Activated CD4-positive, alpha-beta T cell treated with anti-CD3 and anti-CD28 coated beads, Interleukin-2, Interleukin-4, amounts not matched to agents 100 ng/mL and 50 ng/mL, durations not matched to agents 16 hours and 8 hours (primary cell): ENCODE measurements around the gene CBLB.

Experiments
- DNase-seq: peaks from one replicate; pipeline ENCODE4 v3.0.0-alpha.2; 2020; ENCODE audit warnings: low spot score

The CBLB gene

GRCh38 chr3:105868742-105869530 lies at the start of gene CBLB:
Gene CBLB (minus strand): TSS chr3:105869012. CDS start chr3:105867577, 1,435 bp downstream.
- peak; percentile 86 for DNase-seq

- no peak for DNase-seq
Observed at GRCh38 chr3:105916767-105917166, 48.0 kb upstream of the CBLB start.

DNA sequence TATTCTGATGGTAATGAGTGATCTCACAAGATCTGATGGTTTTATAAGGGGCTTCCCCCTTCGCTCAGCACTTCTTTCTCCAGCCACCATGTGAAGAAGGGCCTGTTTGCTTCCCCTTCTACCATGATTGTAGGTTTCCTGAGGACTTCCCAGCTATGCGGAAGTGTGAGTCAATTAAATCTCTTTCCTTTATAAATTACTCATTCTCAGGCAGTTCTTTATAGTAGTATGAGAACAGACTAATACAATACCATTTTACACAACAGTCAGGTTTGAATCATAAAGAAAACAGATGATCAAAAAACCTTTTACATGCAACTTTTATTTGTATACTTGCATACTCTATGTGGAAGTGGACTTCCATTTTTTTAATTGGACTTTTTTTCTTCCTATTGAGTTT lies 46.7 kb upstream of the CBLB start:
- no peak for DNase-seq

GRCh38 chr3:105913616-105914015 lies 44.8 kb upstream of the CBLB start:
- no peak for DNase-seq

DNA sequence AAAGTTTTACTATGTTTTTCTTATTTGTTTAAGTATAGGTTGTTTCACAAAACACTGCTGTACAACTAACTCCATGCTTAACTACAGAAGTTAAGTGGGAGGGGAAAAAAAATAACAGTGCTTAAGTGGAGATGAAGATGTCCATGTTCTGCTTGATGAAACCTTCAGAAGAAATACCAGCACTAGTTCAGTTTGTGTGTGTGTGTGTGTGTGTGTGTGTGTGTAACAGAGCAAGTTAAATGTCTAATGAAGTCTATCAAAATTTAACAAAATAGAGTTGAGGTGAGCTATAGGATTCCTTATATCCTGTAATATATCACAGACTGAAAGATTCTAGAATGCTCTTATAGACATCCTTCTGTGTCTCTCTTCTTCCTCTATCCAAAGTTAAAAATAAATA lies 44.1 kb upstream of the CBLB start:
- no peak for DNase-seq

GRCh38 chr3:105911496-105911895 lies 42.7 kb upstream of the CBLB start:
- no peak for DNase-seq

DNA sequence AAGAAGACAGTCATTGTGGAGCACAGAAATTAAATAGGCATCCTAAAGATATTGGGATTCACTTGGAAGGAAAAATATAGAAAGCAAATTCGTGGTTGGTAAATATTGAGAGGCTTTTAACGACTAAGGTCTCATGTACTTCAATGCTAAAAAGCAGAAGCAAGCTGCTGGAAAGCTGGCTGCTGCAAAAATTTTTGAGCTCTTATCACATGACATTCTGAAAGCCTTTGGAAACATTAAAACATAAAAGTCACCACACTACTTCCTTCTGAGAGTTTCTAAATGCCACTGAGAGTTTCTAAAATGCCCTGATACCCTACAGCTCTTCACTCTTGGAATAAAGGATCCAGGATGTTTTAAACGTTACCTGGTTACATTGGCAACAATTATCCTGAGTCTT lies 39.0 kb upstream of the CBLB start:
- no peak for DNase-seq

DNA sequence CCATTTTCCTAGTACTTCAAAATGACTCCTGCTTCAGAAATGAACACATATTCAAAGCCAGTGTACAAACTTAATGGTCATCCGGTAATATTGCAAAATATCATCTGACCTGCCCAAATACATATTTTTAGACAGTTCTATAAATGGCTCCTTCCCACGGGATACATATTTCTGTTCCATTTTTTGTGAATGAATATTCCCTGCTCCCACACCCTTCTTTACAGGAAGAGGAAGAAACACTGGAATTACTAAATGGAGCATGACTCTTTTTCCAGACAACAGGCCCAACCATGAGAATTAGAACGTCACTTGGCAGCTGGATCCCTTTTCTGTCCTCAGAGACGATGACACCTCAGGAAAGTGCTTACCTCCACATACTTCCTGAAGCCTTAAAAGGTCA lies 38.0 kb upstream of the CBLB start:
- DNase-seq: no peak

DNA sequence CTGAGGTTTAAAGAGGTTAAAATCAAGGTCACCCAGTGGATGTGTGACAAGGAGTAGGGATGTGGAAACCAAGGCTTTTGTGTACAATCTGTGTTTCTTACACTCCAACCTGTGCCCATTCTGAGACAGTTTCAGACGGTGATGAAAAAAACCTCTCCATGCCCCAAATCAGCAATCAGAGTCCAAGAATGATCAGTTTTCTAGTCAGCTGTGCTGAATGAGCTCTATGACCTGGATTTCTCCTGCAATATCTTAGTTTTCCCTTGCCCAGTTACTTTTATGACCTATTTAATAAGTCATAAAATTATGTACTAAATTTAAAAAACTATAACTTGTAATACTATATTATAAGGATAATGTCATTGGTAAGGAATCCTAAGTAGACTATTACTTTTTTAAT lies 37.5 kb upstream of the CBLB start:
- DNase-seq: no peak

GRCh38 chr3:105905328-105905727 lies 36.5 kb upstream of the CBLB start:
- DNase-seq: no peak

DNA sequence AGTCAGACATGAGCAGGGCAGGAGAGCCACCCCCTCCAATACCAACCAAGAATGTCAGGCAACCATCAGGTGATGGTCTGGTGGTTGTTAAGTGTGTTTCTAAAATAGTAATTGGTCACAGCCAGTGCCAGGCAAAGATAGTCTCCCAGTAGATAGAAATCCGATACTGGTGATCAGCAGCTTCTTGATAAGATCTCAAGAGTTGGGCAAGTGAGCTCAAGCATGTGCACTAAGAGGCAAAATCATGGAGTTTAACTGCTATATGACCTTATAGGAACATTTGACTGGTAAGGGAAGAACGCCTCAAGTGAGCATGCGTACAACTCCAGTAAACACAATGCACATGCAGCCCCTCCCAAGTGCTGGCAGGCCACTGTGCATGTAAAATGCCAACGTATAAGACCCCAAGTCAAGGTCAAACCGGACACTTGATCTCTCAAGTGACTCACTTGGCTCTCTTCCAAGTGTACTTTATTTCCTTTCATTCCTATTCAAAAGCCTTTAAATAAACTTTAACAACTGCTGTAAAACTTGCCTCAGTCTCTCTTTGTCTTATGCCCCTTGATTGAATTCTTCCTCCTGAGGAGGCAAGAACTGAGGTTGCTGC lies 36.0 kb upstream of the CBLB start:
- DNase-seq: no peak

DNA sequence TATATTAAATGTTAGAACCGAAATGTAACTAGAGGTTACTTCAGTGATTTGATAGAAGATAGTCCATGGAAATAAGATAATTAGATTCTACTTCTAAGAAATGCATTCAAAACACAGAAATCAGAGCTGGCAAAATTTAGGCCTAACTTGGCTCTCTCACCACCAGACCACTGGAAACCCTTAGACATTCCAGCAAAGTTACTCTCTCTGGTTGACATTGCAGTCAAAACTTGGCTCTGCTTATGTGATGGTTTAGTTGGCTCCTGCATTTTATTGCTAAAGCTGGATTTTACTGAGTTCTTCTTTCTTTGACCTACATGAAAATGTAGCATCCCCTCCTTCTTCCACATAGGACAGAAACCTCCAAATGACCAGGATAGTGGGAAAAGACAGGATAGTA lies 35.4 kb upstream of the CBLB start:
- no peak for DNase-seq

DNA sequence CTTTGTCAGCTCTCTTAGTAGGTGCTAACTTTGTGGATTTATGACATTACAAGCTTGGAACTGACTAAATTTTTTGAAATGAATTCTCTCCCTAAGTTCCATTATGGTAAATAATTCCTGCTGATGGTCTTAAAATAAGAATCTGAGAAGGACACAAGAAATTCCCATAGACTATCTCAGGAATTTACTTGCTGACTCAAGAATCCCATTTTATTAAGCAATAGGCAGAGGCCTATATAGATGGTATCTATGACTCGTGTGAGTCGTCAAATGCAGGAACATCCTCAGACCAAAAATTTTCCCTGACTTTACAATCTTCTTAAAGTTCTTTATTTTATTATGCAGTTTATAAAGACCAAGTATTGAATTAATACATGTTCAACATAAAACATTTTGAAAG lies 30.7 kb upstream of the CBLB start:
- no peak for DNase-seq

DNA sequence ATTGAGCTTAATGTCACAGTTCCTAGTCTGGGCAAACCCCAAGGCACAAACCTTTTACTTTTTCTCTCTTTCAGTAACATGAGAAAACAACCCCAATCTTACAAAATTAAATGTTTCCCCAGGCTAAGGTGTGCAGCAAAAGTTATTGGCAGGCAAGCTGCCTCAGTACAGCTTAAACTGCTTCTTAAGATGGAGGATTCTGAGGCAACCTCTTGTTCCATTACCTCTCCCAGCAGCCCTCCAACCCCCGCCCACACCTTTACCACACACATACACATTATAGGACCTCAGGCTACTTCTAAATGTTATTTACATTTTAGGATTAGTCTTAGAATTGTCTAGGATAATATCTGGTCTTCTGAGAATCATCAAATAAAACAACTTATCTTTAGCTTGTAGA lies 22.3 kb upstream of the CBLB start:
- no peak for DNase-seq

GRCh38 chr3:105888621-105889579 lies 20.1 kb upstream of the CBLB start:
- no peak for DNase-seq

GRCh38 chr3:105885256-105885655 lies 16.4 kb upstream of the CBLB start:
- DNase-seq: no peak

- DNase-seq: no peak
Observed at GRCh38 chr3:105883798-105884377, 15.1 kb upstream of the CBLB start.

DNA sequence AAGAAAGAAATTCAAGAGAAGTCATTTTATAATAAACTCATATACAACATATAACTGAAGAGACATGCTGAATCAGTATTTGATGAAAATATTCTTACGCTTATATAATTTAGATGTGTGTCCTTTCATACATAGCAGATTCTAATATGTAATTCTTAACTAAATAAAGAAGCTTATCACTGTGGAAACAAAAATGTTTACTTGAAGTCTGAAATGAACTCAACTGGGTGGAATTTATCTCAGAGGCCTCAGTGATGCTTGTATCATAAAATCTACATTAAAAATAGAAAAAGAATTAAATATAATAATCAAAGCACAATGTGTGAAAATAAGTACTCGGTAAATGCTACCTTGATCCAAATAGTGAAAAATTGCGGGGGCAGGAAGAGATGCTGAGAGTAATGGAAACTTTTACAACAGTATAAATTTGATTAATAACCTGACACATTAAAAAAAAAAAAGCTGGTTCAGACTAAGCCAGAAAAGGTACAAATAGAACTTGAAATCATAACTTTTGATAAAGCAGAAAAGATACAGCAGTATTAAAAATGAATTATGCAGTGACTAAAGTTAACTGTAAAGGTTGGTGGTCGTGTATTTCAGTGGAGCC lies 12.0 kb upstream of the CBLB start:
- no peak for DNase-seq

- no peak for DNase-seq
Observed at GRCh38 chr3:105878061-105878460, 9.2 kb upstream of the CBLB start.

DNA sequence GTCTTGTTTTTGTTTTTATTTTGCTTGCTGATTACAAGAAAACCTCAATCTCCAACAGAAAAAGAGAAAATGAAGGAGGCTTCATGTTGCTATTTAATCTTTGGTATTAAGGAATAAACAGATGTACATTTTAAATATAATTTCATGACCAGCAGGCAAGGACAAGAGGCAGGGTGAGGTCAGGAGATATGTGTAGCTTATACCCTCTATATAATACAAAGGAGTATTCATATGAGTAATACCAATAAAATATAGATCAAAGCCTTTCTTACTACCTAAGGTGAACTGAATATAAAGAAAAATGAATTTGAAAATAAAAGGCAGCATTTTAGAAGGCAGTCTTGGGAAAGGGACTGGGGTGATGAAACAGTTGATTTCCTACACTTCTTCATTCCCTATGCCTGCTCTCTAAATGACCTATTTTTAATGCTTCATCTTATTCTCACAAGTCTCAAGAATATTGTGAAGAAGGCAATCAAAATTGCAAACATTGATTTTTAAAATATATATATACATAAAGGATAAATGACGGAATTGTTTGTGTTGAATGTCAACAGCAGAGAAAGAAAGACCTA lies 8.6 kb upstream of the CBLB start:
- no peak for DNase-seq

GRCh38 chr3:105876780-105877327 lies 8.0 kb upstream of the CBLB start:
- peak; percentile 15 for DNase-seq
